ENCODE measurements around the gene BICRA.

BICRA gene

GRCh38 chr19:47691090-47691489 lies 82.2 kb downstream of the BICRA start:
- Histone ChIP-seq H3K9me3 (ENCODE audit: control insufficient read depth, low read length) (no peaks in the 10 kb centered on the region), H3K4me1 (ENCODE audit: control insufficient read depth, insufficient read depth, low read length) (no peaks in the 10 kb centered on the region), H3K36me3 (ENCODE audit: control insufficient read depth, insufficient read depth, low read length) (no peaks in the 10 kb centered on the region), H3K27me3 (ENCODE audit: control insufficient read depth, insufficient read depth, low read length, poor library complexity, severe bottlenecking) (no peaks in the 10 kb centered on the region), H3K27ac (ENCODE audit: insufficient read depth, low read depth, low read length, poor library complexity, severe bottlenecking) (no peak overlapping the region), H3K4me3 (ENCODE audit: insufficient read depth, low read depth, low read length) (no peak overlapping the region)
- 92 to 97% methylated on average over 5 of the region's 5 CpGs for WGBS, 2 experiments

- WGBS, 2 experiments: 91 to 94% methylated on average over 7 of the region's 7 CpGs
- Histone ChIP-seq H3K4me3 (ENCODE audit: insufficient read depth, low read depth, low read length) (no peak overlapping the region), H3K9me3 (ENCODE audit: control insufficient read depth, low read length) (no peaks in the 10 kb centered on the region), H3K27ac (ENCODE audit: insufficient read depth, low read depth, low read length, poor library complexity, severe bottlenecking) (no peak overlapping the region), H3K36me3 (ENCODE audit: control insufficient read depth, insufficient read depth, low read length) (no peaks in the 10 kb centered on the region), H3K4me1 (ENCODE audit: control insufficient read depth, insufficient read depth, low read length) (no peaks in the 10 kb centered on the region), H3K27me3 (ENCODE audit: control insufficient read depth, insufficient read depth, low read length, poor library complexity, severe bottlenecking) (no peaks in the 10 kb centered on the region)
These were observed 82.8 kb downstream of the BICRA start for GRCh38 chr19:47691782-47692181.

DNA sequence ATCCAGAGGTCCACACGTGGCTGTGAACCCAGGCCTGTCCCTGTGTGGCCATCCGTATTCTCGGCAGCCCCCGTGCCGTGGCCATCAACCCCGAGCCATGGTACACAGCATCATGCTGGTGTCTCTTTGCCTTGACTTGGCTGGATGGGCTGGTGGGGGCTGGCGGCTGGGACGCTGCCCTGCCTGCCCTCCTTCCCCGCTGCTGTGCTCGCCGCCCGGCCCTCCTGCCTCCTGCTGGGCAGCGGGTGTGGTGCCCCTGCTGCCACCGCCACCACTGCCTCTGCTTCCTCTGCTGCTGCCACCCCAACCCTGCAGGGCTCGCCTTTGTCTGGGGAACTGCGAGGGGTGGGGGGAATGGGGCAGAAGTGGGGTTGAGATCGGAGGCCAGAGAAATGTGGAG lies 84.6 kb downstream of the BICRA start:
- H3K4me3 ChIP-seq (ENCODE audit: insufficient read depth, low read depth, low read length): no peak overlapping the region
- no peaks in the 10 kb centered on the region for H3K9me3 ChIP-seq (ENCODE audit: control insufficient read depth, low read length)
- no peak overlapping the region for H3K27ac ChIP-seq (ENCODE audit: insufficient read depth, low read depth, low read length, poor library complexity, severe bottlenecking)
- H3K36me3 ChIP-seq (ENCODE audit: control insufficient read depth, insufficient read depth, low read length): no peaks in the 10 kb centered on the region
- WGBS, 2 experiments: 82% methylated on average over 17 of the region's 17 CpGs
- H3K27me3 ChIP-seq (ENCODE audit: control insufficient read depth, insufficient read depth, low read length, poor library complexity, severe bottlenecking): no peaks in the 10 kb centered on the region
- H3K4me1 ChIP-seq (ENCODE audit: control insufficient read depth, insufficient read depth, low read length): no peaks in the 10 kb centered on the region

DNA sequence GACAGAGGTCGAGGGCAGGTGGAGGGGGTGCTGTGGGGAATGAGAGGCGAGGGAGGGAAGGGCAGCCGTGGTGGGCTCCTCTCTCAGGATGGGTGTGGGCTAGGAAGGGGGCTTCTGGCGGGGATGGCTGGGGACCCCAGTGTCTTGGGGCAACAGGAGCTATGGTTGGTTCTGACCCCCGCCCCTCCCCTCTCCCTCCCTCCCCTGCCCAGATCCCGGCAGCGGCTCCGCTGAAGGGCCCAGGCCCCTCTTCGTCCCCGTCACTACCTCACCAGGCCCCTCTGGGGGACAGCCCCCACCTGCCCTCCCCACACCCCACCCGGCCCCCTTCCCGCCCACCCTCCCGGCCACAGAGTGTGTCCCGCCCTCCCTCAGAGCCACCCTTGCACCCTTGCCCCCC lies 85.0 kb downstream of the BICRA start:
- Histone ChIP-seq H3K27me3 (ENCODE audit: control insufficient read depth, insufficient read depth, low read length, poor library complexity, severe bottlenecking) (no peaks in the 10 kb centered on the region), H3K4me3 (ENCODE audit: insufficient read depth, low read depth, low read length) (no peak overlapping the region), H3K4me1 (ENCODE audit: control insufficient read depth, insufficient read depth, low read length) (no peaks in the 10 kb centered on the region), H3K9me3 (ENCODE audit: control insufficient read depth, low read length) (no peaks in the 10 kb centered on the region), H3K27ac (ENCODE audit: insufficient read depth, low read depth, low read length, poor library complexity, severe bottlenecking) (no peak overlapping the region), H3K36me3 (ENCODE audit: control insufficient read depth, insufficient read depth, low read length) (peaks cover 4% of the 10 kb centered on the region)
- 82 to 94% methylated on average over 9 to 10 of the region's 14 CpGs for WGBS, 2 experiments

DNA sequence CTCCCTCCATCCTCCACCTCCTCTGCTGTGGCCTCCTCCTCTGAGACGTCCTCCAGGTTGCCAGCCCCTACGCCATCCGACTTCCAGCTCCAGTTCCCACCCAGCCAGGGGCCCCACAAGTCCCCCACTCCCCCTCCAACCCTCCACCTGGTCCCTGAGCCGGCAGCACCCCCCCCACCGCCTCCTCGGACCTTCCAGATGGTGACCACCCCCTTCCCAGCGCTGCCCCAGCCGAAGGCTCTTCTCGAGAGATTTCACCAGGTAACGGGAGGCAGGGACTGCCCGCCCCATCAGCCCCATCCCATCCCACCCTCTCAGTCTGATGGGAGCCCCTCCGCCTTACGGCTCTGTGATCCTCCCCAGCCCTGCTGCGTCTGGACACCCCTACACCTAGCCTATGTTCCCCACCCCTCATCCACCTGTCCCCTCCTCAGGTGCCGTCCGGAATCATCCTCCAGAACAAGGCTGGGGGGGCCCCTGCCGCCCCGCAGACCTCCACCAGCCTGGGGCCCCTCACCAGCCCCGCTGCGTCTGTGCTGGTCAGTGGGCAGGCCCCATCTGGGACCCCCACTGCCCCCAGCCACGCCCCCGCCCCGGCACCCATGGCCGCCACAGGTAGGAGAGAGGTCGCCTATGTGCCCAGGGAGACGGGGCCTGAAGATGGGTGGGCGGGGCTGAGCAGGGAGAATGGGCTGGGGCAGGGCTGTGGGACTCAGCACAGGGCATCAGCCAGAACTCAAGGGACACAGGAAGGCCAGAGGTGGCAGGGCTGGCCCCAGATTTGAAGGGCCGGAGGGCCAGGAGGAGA lies 85.7 kb downstream of the BICRA start:
- Histone ChIP-seq H3K4me3 (ENCODE audit: insufficient read depth, low read depth, low read length) (no peak overlapping the region), H3K4me1 (ENCODE audit: control insufficient read depth, insufficient read depth, low read length) (no peaks in the 10 kb centered on the region), H3K36me3 (ENCODE audit: control insufficient read depth, insufficient read depth, low read length) (peaks cover 11% of the 10 kb centered on the region), H3K27ac (ENCODE audit: insufficient read depth, low read depth, low read length, poor library complexity, severe bottlenecking) (no peak overlapping the region), H3K27me3 (ENCODE audit: control insufficient read depth, insufficient read depth, low read length, poor library complexity, severe bottlenecking) (no peaks in the 10 kb centered on the region), H3K9me3 (ENCODE audit: control insufficient read depth, low read length) (no peaks in the 10 kb centered on the region)
- WGBS, 2 experiments: 92 to 95% methylated on average over 28 of the region's 28 CpGs

DNA sequence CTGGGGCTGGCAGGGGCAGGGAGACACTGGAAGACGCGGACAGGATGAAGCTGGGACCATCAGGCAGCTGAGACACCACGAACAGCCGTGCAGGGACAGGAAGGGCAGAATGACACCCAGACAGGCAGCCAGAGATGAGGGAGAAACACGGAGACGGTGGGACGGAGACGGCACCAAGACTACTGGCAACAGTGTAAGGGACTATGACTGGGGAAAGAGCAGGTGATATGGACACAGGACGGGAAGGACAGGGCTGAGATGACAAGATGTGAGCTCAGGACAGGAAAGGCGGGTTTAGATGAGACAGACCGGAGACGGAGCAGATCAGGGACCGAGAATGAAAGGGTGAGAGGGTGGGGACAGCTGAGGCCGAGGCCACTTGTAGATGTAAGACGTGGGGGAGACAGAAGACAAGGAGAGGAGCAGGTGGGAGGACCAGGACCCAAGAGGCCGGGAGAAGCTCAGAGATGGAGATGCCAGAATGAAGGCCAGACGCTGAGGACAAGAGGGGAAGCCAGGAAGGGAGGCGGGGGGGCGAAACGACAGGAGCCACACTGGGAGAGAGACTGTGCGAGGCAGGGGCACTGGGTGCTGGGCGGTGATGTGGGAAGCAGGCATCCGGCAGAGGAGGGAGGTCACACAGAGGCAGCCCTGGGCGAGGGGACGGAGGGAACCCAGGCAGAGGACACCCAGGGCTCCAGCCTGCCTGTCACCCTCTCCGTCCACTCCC lies 86.8 kb downstream of the BICRA start:
- Histone ChIP-seq H3K27ac (ENCODE audit: insufficient read depth, low read depth, low read length, poor library complexity, severe bottlenecking) (no peak overlapping the region), H3K4me3 (ENCODE audit: insufficient read depth, low read depth, low read length) (no peak overlapping the region), H3K4me1 (ENCODE audit: control insufficient read depth, insufficient read depth, low read length) (no peaks in the 10 kb centered on the region), H3K36me3 (ENCODE audit: control insufficient read depth, insufficient read depth, low read length) (peaks cover 12% of the 10 kb centered on the region), H3K9me3 (ENCODE audit: control insufficient read depth, low read length) (no peaks in the 10 kb centered on the region), H3K27me3 (ENCODE audit: control insufficient read depth, insufficient read depth, low read length, poor library complexity, severe bottlenecking) (no peaks in the 10 kb centered on the region)
- WGBS, 2 experiments: 89 to 90% methylated on average over 26 of the region's 26 CpGs

DNA sequence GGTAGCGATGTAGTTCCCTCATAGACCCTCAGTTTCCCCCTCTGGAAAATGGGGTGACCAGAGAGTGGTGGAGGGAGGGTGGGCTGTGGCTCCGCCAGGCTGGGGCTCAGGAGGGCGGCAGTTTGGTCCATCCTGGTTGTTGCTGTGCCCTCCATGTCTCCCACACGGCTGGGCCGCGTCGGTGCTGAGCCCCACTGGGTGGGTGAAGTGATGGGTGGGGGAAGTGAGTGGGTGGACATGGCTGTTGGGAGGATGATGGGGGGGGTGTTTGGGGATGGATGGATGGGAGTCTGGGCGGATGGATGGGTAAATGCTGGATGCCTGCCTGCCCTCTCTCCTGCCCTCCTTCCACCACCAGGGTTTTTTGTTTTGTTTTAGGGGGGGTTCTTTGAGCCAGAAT lies 87.7 kb downstream of the BICRA start:
- no peaks in the 10 kb centered on the region for H3K9me3 ChIP-seq (ENCODE audit: control insufficient read depth, low read length)
- no peak overlapping the region for H3K4me3 ChIP-seq (ENCODE audit: insufficient read depth, low read depth, low read length)
- H3K27ac ChIP-seq (ENCODE audit: insufficient read depth, low read depth, low read length, poor library complexity, severe bottlenecking): no peak overlapping the region
- peaks cover 17% of the 10 kb centered on the region for H3K36me3 ChIP-seq (ENCODE audit: control insufficient read depth, insufficient read depth, low read length)
- no peaks in the 10 kb centered on the region for H3K4me1 ChIP-seq (ENCODE audit: control insufficient read depth, insufficient read depth, low read length)
- WGBS, 2 experiments: 95 to 96% methylated on average over 8 of the region's 8 CpGs
- H3K27me3 ChIP-seq (ENCODE audit: control insufficient read depth, insufficient read depth, low read length, poor library complexity, severe bottlenecking): no peaks in the 10 kb centered on the region

DNA sequence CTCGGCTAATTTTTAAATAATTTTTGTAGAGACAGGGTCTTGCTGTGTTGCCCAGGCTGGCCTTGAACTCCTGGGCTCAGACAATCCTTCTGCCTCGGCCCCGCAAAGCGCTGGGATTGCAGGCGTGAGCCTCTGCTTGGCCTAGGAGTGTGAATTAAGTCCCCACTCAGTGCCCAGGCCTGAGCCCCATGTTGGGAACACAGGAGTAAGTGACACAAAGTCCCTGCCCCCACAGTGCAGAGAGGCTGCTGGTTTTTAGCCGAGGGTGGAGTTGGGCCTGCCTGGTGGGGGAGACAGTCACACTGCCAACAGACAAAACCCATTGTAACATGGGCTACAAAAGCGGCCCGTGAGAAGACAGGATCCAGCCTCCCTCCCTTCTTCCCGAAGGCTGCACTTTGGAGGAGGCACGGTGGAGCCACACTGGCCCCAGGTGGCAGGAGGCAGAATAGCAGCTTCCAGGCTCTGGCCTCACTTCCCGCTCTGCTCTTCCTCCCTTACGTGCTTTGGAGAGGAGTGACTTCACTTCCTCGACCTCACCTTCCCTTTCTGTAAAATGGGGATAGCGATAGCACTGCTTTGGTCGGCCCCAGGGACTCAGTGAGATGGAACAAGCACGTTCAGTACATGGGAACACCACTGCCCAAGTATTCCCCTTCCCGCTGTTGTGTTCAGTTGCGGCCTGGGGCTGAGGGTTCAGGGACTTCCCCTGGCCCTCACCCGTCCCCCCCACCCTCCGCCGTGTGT lies 89.1 kb downstream of the BICRA start:
- H3K4me1 ChIP-seq (ENCODE audit: control insufficient read depth, insufficient read depth, low read length): no peaks in the 10 kb centered on the region
- WGBS, 2 experiments: 52 to 55% methylated on average over 21 of the region's 21 CpGs
- H3K27me3 ChIP-seq (ENCODE audit: control insufficient read depth, insufficient read depth, low read length, poor library complexity, severe bottlenecking): no peaks in the 10 kb centered on the region
- peaks cover 17% of the 10 kb centered on the region for H3K36me3 ChIP-seq (ENCODE audit: control insufficient read depth, insufficient read depth, low read length)
- H3K27ac ChIP-seq (ENCODE audit: insufficient read depth, low read depth, low read length, poor library complexity, severe bottlenecking): peak overlapping the region; percentile 61
- no peak overlapping the region for H3K4me3 ChIP-seq (ENCODE audit: insufficient read depth, low read depth, low read length)
- H3K9me3 ChIP-seq (ENCODE audit: control insufficient read depth, low read length): no peaks in the 10 kb centered on the region

- no peaks in the 10 kb centered on the region for H3K9me3 ChIP-seq (ENCODE audit: control insufficient read depth, low read length)
- H3K4me3 ChIP-seq (ENCODE audit: insufficient read depth, low read depth, low read length): no peak overlapping the region
- 90 to 95% methylated on average over 46 of the region's 46 CpGs for WGBS, 2 experiments
- H3K27ac ChIP-seq (ENCODE audit: insufficient read depth, low read depth, low read length, poor library complexity, severe bottlenecking): no peak overlapping the region
- H3K4me1 ChIP-seq (ENCODE audit: control insufficient read depth, insufficient read depth, low read length): no peaks in the 10 kb centered on the region
- peaks cover 17% of the 10 kb centered on the region for H3K36me3 ChIP-seq (ENCODE audit: control insufficient read depth, insufficient read depth, low read length)
- no peaks in the 10 kb centered on the region for H3K27me3 ChIP-seq (ENCODE audit: control insufficient read depth, insufficient read depth, low read length, poor library complexity, severe bottlenecking)
These were observed 89.9 kb downstream of the BICRA start for GRCh38 chr19:47698631-47699359.
